NOMO-1 treated with dmso at 0.1 percent for 144 hours (cell line): ENCODE measurements around the gene ARHGAP42.
A peak's percentile ranks its signal among the peaks of the same experiment; 100 is the strongest.
"Not testable (repeated sequence)": the region's sequence is repeated elsewhere in the genome, so short reads cannot be mapped to it uniquely, and the experiment has no call there.

Experiments
- DNase-seq: peaks from one replicate; lab custom pipeline; 2025; ENCODE audit not compliant: unreplicated experiment; lab: John Stamatoyannopoulos, UW

ARHGAP42 gene

GRCh38 chr11:100687054-100687629 lies at the start of gene ARHGAP42:
ARHGAP42 (plus strand) TSS chr11:100687288; CDS start chr11:100687679, 391 bp downstream.
- peak; percentile 10 for DNase-seq

GRCh38 chr11:100637706-100638105 lies 49.4 kb upstream of the ARHGAP42 start:
- no peak for DNase-seq

- DNase-seq, result no peak
Measured at GRCh38 chr11:100638648-100639047, 48.4 kb upstream of the ARHGAP42 start.

GRCh38 chr11:100639140-100639539 lies 47.9 kb upstream of the ARHGAP42 start:
- DNase-seq, result no peak

- DNase-seq, result no peak
Measured at GRCh38 chr11:100640071-100640470, 47.0 kb upstream of the ARHGAP42 start.

- DNase-seq, result no peak
Measured at GRCh38 chr11:100640646-100641045, 46.4 kb upstream of the ARHGAP42 start.

- no peak for DNase-seq
Measured at GRCh38 chr11:100641456-100641855, 45.6 kb upstream of the ARHGAP42 start.

GRCh38 chr11:100646545-100646944 lies 40.5 kb upstream of the ARHGAP42 start:
- DNase-seq, result no peak

- DNase-seq, result no peak
Measured at GRCh38 chr11:100647861-100648260, 39.2 kb upstream of the ARHGAP42 start.

GRCh38 chr11:100663583-100663982 lies 23.5 kb upstream of the ARHGAP42 start:
- DNase-seq, result no peak

GRCh38 chr11:100663996-100664395 lies 23.1 kb upstream of the ARHGAP42 start:
- DNase-seq, result no peak

- DNase-seq, result not testable (repeated sequence)
Measured at GRCh38 chr11:100666816-100667215, 20.3 kb upstream of the ARHGAP42 start.

GRCh38 chr11:100667449-100667848 lies 19.6 kb upstream of the ARHGAP42 start:
- no peak for DNase-seq

GRCh38 chr11:100670140-100670539 lies 16.9 kb upstream of the ARHGAP42 start:
- DNase-seq, result no peak

- DNase-seq, result no peak
Measured at GRCh38 chr11:100671471-100671870, 15.6 kb upstream of the ARHGAP42 start.

- no peak for DNase-seq
Measured at GRCh38 chr11:100672498-100673033, 14.5 kb upstream of the ARHGAP42 start.

GRCh38 chr11:100673063-100673462 lies 14.0 kb upstream of the ARHGAP42 start:
- DNase-seq, result no peak

- no peak for DNase-seq
Measured at GRCh38 chr11:100674212-100674611, 12.9 kb upstream of the ARHGAP42 start.

GRCh38 chr11:100675115-100675650 lies 11.9 kb upstream of the ARHGAP42 start:
- no peak for DNase-seq

GRCh38 chr11:100676901-100677300 lies 10.2 kb upstream of the ARHGAP42 start:
- no peak for DNase-seq

- DNase-seq, result no peak
Measured at GRCh38 chr11:100677796-100678195, 9.3 kb upstream of the ARHGAP42 start.

GRCh38 chr11:100680070-100680469 lies 7.0 kb upstream of the ARHGAP42 start:
- DNase-seq, result no peak

GRCh38 chr11:100681064-100681502 lies 6.0 kb upstream of the ARHGAP42 start:
- DNase-seq, result peak; percentile 90
